ENCODE measurements around the gene OR2A25. TPM values are rescaled to one million over a fixed set of nuclear protein-coding genes. Genes with fewer than 3 reads are reported as not detected.

Gene OR2A25
- total and polyA plus RNA-seq, 2 donors (not counting 1 experiment from before 2014, with no cell fraction given) = not detected

DNA sequence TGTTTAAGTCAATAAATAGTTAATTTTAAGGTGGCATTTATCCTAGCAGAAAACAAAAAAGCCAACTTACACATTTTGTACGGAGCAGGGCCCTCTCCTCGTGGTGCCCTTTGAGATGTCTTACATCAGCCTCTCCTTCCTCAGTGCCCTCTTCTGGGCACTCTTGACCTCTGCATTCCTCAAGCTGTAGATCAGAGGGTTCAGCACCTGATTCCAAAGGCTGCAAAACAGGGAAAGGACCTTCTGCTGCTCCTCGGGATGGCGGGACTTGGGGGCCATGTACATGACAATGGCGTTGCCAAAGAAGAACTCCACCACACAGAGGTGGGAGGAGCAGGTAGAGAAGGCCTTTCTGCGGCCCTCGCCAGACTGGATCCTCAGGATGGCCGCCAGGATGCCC is 48.7 kb downstream of the OR2A25 start:
- no peak overlapping the region for H3K4me2 ChIP-seq (ENCODE audit: extremely low read depth, insufficient read depth, low read length)

DNA sequence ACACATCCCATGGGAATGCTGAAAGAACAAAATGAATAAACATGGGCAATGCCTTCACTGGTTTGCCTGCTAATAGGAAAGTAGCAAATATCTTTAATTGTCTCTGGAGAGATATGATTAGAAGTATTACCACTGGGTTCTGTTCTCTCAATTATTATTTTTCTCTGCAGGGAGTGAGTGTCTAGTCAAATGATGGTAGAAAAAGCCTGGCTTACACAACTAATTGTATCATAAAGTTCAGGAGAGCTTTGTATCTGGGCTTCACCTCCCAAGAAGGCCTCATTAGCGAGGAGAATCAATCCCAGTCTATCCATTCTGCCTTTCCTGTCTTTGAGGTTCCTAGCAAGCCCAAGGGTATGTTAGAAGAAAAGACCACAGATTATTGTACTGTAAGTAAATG is 53.3 kb downstream of the OR2A25 start, which contains the start of gene OR2A14:
Gene OR2A14 (plus strand): TSS at position 301 of the 400 bp plus-strand sequence. CDS start 5,937 bp downstream, outside the sequence.
- Histone ChIP-seq H3K9me3 (ENCODE audit: control insufficient read depth, insufficient read depth, low read depth, low read length) (no peaks in the 10 kb centered on the region), H3K36me3 (ENCODE audit: control insufficient read depth, insufficient read depth, low read length) (no peaks in the 10 kb centered on the region), H3K9ac (ENCODE audit: insufficient read depth, low read length) (no peak within 1 kb of the TSS), H3K4me1 (ENCODE audit: control insufficient read depth, extremely low read depth, insufficient read depth, low read length) (no peaks in the 10 kb centered on the region), H3K79me2 (ENCODE audit: control insufficient read depth, insufficient read depth, low read length) (no peaks in the 10 kb centered on the region), H3K4me3 (replicated peaks in 1 of 4; ENCODE audit: control extremely low read depth in 1 of 4, insufficient read depth in 1 of 4, low read depth in 3 of 4, low read length in 4 of 4) (no peak within 1 kb of the TSS), H3K27ac (ENCODE audit: insufficient read depth, low read length) (no peak within 1 kb of the TSS), H4K20me1 (ENCODE audit: control insufficient read depth, extremely low read depth, insufficient read depth, low read length) (no peaks in the 10 kb centered on the region), H3K4me2 (ENCODE audit: extremely low read depth, insufficient read depth, low read length) (no peak within 1 kb of the TSS), H3K27me3 (ENCODE audit: control insufficient read depth, insufficient read depth, low read length) (no peaks in the 10 kb centered on the region), H2AFZ (ENCODE audit: low read length) (no peak within 1 kb of the TSS)
- TF ChIP-seq CTCF (conservative IDR thresholded peaks at IDR 0.05 in 1 of 2, IDR thresholded peaks at IDR 0.05 in 1 of 2; ENCODE audit: low read depth in 1 of 2, low read length in 2 of 2) (no peak), EZH2 (IDR thresholded peaks at IDR 0.05; ENCODE audit: low read length, missing control alignments) (no peak)
- DNase-seq (ENCODE audit: low read depth in 2 of 2) = no peak

More for the DNA sequence above, 48.7 kb downstream of the OR2A25 start:
- H3K36me3 ChIP-seq (ENCODE audit: control insufficient read depth, insufficient read depth, low read length) = no peaks in the 10 kb centered on the region
- no peak for TF ChIP-seq CTCF (conservative IDR thresholded peaks at IDR 0.05 in 1 of 2, IDR thresholded peaks at IDR 0.05 in 1 of 2; ENCODE audit: low read depth in 1 of 2, low read length in 2 of 2)
- TF ChIP-seq EZH2 (IDR thresholded peaks at IDR 0.05; ENCODE audit: low read length, missing control alignments) = no peak
- no peak for DNase-seq (ENCODE audit: low read depth in 2 of 2)
- no peak overlapping the region for H3K9ac ChIP-seq (ENCODE audit: insufficient read depth, low read length)
- no peaks in the 10 kb centered on the region for H4K20me1 ChIP-seq (ENCODE audit: control insufficient read depth, extremely low read depth, insufficient read depth, low read length)
- no peak overlapping the region for H3K4me3 ChIP-seq (replicated peaks in 1 of 4; ENCODE audit: control extremely low read depth in 1 of 4, insufficient read depth in 1 of 4, low read depth in 3 of 4, low read length in 4 of 4)
- no peaks in the 10 kb centered on the region for H3K79me2 ChIP-seq (ENCODE audit: control insufficient read depth, insufficient read depth, low read length)
- no peaks in the 10 kb centered on the region for H3K27me3 ChIP-seq (ENCODE audit: control insufficient read depth, insufficient read depth, low read length)
- H3K4me1 ChIP-seq (ENCODE audit: control insufficient read depth, extremely low read depth, insufficient read depth, low read length) = no peaks in the 10 kb centered on the region
- no peaks in the 10 kb centered on the region for H3K9me3 ChIP-seq (ENCODE audit: control insufficient read depth, insufficient read depth, low read depth, low read length)
- H3K27ac ChIP-seq (ENCODE audit: insufficient read depth, low read length) = no peak overlapping the region
- H2AFZ ChIP-seq (ENCODE audit: low read length) = no peak overlapping the region

Other genes with a start within 250 kb of the OR2A25 start
- gene TCAF1, start 167.6 kb upstream of the OR2A25 start, total RNA-seq = 46.5 and 65.6 TPM in 2 replicates
- 52.5 and 61.2 TPM in 2 replicates for gene TCAF1, start 167.6 kb upstream of the OR2A25 start, polyA plus RNA-seq
- gene OR2F2, start 134.6 kb upstream of the OR2A25 start, total RNA-seq = not detected in 2 replicates
- gene OR2F2, start 134.6 kb upstream of the OR2A25 start, polyA plus RNA-seq = not detected in 2 replicates
- gene OR2F1, start 115.0 kb upstream of the OR2A25 start, total RNA-seq = not detected in 2 replicates
- gene OR2F1, start 115.0 kb upstream of the OR2A25 start, polyA plus RNA-seq = not detected in 2 replicates
- gene OR6B1, start 69.5 kb upstream of the OR2A25 start, total RNA-seq = not detected in 2 replicates
- gene OR6B1, start 69.5 kb upstream of the OR2A25 start, polyA plus RNA-seq = not detected in 2 replicates
- not detected in 2 replicates for gene OR2A5, start 20.9 kb upstream of the OR2A25 start, total RNA-seq
- not detected in 2 replicates for gene OR2A5, start 20.9 kb upstream of the OR2A25 start, polyA plus RNA-seq
- gene OR2A12, start 16.5 kb downstream of the OR2A25 start, total RNA-seq = not detected in 2 replicates
- gene OR2A12, start 16.5 kb downstream of the OR2A25 start, polyA plus RNA-seq = not detected in 2 replicates
- not detected in 2 replicates for gene OR2A2, start 39.8 kb downstream of the OR2A25 start, total RNA-seq
- gene OR2A2, start 39.8 kb downstream of the OR2A25 start, polyA plus RNA-seq = not detected in 2 replicates
- gene OR2A14, start 53.4 kb downstream of the OR2A25 start, total RNA-seq = not detected in 2 replicates
- not detected in 2 replicates for gene OR2A14, start 53.4 kb downstream of the OR2A25 start, polyA plus RNA-seq
- gene CTAGE4, start 113.7 kb downstream of the OR2A25 start, total RNA-seq = 0.17 and 1.0 TPM in 2 replicates
- gene CTAGE4, start 113.7 kb downstream of the OR2A25 start, polyA plus RNA-seq = 0.58 TPM in 1 of 2 replicates, not detected in the other
- 0.51 and 5.4 TPM in 2 replicates for gene ARHGEF35, start 126.0 kb downstream of the OR2A25 start, total RNA-seq
- 1.1 and 1.9 TPM in 2 replicates for gene ARHGEF35, start 126.0 kb downstream of the OR2A25 start, polyA plus RNA-seq
- gene OR2A42, start 169.8 kb downstream of the OR2A25 start, total RNA-seq = under 0.01 TPM in 1 of 2 replicates, not detected in the other
- 0.02 and 0.06 TPM in 2 replicates for gene OR2A42, start 169.8 kb downstream of the OR2A25 start, polyA plus RNA-seq
- 0.26 and 0.50 TPM in 2 replicates for gene OR2A7, start 195.0 kb downstream of the OR2A25 start, total RNA-seq
- gene OR2A7, start 195.0 kb downstream of the OR2A25 start, polyA plus RNA-seq = 0.39 and 0.45 TPM in 2 replicates
- gene CTAGE8, start 199.5 kb downstream of the OR2A25 start, total RNA-seq = 0.26 and 0.83 TPM in 2 replicates
- gene CTAGE8, start 199.5 kb downstream of the OR2A25 start, polyA plus RNA-seq = 0.14 and 0.43 TPM in 2 replicates
- gene OR2A1, start 242.6 kb downstream of the OR2A25 start, total RNA-seq = under 0.01 and 0.17 TPM in 2 replicates
- 0.07 TPM in 1 of 2 replicates, not detected in the other for gene OR2A1, start 242.6 kb downstream of the OR2A25 start, polyA plus RNA-seq

Measured in fibroblast of lung (primary cell).